Testis (tissue), 2 donors: Measurements from ENCODE around the gene RGS9.

Experiments used
- CTCF ChIP-seq, 3 experiments: fragments of 450-650 bp in 2 of 3; fragments of 200-600 bp in 1 of 3; sonication (generic) in 1 of 3; IDR thresholded peaks; one replicate each; pipeline ENCODE4 v1.5.1; 2016 to 2019; ENCODE audit warnings: antibody characterized with exemption in 3 of 3, mild to moderate bottlenecking in 2 of 3, moderate library complexity in 1 of 3
- POLR2A ChIP-seq: fragments of 450-650 bp; IDR thresholded peaks from one replicate; pipeline ENCODE4 v1.6.1; 2017; ENCODE audit warnings: antibody characterized with exemption, mild to moderate bottlenecking, moderate library complexity

DNA sequence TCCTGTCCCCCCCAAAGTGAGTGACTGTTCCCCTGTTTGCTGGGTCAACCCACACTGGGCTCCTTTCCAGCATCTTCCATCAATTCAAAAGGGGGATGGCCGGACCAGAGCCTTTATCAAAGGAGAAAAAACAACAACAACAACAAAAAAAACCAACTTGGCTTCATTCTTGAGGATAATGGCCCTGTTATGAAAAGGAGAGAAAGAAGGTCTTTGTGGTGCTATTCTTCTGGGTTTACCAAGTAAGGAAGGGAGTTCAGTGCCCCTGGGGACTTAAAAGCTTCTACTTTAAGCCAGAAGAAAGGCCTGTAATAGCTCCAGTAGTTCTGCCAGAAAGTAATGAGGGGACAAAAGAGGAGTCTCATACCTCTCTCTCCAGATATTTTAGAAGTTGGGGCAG, 71.5 kb downstream of the RGS9 start:
- TF ChIP-seq CTCF (IDR thresholded peaks at IDR 0.05) (no peak), POLR2A (no peak)
